GM18499 (cell line): ENCODE results near the gene ERH.
"Not testable (repeated sequence)": the region's sequence is repeated elsewhere in the genome, so short reads cannot be mapped to it uniquely, and the experiment has no call there.

ENCODE experiments used
- ATAC-seq: cut with Tn5 transposase; IDR thresholded peaks from one replicate; pipeline ENCODE4 v1.9.1; 2021; ENCODE audit warnings: moderate number of reproducible peaks; ENCODE audit not compliant: insufficient read depth, unreplicated experiment

ERH gene

GRCh38 chr14:69398053-69398817 is at the start of gene ERH, which contains the start of gene SLC39A9:
TSS of gene ERH (minus strand) at chr14:69398299. CDS start at chr14:69398233, 66 bp downstream.
TSS of gene SLC39A9 (plus strand) at chr14:69398692. CDS start at chr14:69399370, 678 bp downstream.
- peak; percentile 79 for ATAC-seq

DNA sequence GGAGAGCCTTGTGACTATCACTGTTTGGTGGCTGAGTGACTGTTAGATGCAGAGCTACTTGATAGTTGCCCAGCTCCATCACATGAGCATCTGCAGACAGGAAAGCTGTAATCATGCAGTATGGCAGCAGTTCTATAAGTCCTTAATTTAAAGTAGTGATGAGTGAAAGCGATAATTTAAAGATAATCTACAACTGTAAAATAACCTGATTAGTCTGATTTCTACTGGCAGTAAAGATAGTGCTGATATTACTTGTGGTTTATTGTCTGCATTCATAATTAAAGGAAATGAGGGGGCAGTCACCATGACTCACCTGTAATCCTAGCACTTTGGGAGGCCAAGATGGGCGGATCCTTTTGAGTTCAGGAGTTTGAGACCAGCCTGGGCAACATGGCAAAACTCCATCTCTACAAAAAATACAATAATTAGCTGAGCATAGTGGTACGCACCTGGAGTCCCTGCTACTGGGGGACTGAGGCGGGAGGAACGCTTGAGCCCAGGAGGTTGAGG is 45.3 kb upstream of the ERH start:
- no peak for ATAC-seq

- ATAC-seq = no peak
Observed at GRCh38 chr14:69441948-69442347, 43.8 kb upstream of the ERH start.

- no peak for ATAC-seq
Observed at GRCh38 chr14:69439521-69440270, 41.6 kb upstream of the ERH start.

- no peak for ATAC-seq
Observed at GRCh38 chr14:69432364-69432763, 34.3 kb upstream of the ERH start.

- ATAC-seq = no peak
Observed at GRCh38 chr14:69430306-69430939, 32.3 kb upstream of the ERH start.

DNA sequence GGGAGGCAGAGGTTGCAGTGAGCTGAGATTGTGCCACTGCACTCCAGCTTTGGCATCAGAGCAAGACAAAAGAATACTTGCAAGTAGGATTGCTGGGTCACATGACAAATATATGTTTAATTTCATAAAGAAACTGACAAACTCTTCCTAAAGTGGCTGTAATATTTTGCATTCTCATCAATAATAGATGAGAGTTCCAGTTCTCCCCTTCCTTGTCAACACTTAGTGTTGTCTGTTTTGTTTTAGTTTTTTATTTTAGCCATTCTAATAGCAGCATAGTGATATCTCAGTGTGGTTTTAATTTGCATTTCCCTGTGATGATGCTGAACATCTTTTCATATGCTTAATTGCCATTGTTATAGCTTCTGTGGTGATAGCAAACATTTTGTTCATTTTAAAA is 31.5 kb upstream of the ERH start:
- no peak for ATAC-seq

DNA sequence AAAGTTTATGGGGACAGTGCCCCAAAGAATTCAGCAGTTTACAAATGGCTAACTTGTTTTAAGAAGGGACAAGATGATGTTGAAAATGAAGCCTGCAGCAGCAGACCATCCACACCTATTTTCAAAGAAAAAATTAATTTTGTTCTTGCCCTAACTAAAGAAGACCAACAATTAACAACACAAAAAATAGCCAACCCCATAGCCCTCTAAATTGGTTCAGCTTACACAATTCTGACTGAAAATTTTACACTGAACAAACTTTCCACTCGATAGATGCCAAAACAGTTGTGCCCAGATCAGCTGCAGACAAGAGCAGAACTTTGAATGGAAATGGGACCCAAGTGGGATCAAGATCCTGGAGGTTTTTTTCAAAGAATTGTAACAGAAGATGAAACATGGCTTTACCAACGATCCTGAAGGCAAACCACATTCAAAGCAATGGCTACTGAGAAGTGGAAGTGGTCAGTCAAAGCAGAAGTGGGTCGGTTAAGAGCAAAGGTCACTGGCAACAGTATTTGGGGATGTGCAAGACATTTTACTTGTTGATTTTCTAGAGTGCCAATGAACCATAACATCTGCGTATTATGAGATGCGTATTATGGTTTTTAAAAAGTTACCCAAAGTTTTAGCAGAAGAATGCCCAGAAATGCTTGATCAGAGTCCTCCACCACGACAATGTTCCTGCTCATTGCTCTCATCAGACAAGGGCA is 30.3 kb upstream of the ERH start:
- no peak for ATAC-seq

- no peak for ATAC-seq
Observed at GRCh38 chr14:69427596-69427995, 29.5 kb upstream of the ERH start.

DNA sequence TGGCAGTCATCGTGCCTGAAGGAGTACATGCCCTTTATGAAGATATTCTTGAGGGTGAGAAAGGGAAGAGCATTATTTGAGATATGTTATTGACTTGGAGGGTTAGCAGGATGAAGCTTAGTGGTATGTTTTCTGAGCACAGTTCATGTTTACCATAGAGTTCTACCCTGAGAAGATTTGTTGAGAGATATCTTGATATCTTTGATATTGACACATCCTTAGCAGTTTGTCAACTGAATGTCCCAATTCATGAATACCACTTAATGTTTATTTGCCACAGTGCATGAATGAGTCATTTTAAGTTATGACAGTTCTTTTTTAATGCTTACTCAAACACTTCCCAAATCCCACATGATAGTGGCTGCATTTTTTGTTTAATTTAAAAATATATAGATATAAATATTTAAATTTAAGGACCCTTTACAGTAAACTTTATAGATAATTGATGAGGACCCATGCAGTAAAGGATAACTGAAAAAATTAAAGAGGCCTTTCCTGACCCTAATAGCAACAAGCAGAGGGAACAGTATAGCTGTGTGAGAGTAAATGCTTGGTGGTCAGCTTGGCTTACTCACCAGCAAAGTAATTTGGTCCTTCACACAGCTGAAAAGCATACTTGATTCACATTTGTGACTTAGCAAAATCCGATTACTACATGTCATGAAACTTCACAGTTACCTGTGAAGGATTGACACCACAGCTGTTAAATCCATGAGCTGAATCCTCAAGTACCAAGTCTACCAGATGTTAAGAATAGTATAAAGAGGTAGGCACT is 26.2 kb upstream of the ERH start:
- ATAC-seq = no peak

DNA sequence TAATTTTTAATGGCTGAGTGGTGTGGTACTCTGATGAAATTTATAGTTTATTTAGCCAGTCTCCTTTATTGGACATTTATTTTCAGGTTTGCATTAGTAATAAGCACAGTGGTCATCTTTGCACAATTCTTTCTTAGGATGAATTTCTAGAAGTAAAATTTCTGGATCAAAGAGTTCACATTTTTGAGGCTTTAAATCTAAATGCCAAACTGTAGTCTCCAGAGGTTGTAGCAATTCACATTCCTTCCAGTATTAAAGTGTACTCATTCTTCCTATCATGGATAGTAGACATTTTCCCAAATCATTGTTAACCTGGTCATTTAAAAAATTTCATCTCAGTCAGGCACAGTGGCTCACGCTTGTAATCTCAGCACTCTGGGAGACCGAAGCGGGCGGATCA is 25.2 kb upstream of the ERH start:
- no peak for ATAC-seq

DNA sequence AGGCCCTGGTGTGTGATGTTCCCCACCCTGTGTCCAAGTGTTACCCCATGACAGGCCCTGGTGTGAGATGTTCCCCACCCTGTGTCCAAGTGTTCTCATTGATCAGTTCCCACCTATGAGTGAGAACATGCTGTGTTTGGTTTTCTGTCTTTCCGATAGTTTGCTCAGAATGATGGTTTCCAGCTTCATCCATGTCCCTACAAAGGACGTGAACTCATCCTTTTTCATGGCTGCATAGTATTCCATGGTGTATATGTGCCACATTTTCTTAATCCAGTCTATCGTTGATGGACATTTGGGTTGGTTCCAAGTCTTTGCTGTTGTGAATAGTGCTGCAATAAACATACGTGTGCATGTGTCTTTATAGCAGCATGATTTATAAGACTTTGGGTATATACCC is 18.0 kb upstream of the ERH start:
- not testable (repeated sequence) for ATAC-seq

GRCh38 chr14:69413483-69413882 is 15.4 kb upstream of the ERH start:
- ATAC-seq = no peak

- ATAC-seq = no peak
Observed at GRCh38 chr14:69408331-69408960, 10.3 kb upstream of the ERH start.

DNA sequence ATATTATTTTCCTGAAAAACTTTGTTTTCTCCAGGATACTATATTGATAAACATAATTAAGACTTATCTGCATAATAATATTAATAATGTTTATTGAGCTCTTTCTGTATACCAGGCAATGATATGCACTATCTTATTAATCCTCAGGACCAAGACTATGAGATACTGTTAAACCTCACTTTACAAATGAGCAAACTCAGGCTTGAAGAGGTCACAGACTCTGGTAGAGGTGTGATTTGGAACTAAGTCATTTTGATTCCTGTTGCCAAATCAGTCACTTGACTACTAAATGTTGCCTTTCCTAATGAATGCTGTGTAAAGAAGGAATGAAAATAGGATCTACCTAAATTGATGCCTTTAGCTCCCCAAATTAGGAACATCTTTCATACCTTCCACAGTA is 7.7 kb upstream of the ERH start:
- ATAC-seq = no peak

DNA sequence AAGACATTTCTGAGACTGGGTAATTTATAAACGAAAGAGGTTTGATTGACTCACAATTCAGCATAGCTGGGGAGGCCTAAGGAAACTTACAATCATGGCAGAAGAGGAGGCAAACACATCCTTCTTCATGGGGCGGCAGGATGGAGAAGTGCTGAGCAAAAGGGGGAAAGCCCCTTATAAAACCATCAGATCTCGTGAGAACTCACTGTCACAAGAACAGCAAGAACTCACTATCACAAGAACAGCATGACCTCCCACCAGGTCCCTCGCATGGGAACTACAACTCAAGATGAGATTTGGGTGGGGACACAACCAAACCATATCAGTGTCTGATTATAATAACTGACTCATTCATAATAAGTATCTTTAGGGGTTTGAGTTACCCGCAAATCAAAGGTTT is 6.8 kb upstream of the ERH start:
- ATAC-seq = no peak

DNA sequence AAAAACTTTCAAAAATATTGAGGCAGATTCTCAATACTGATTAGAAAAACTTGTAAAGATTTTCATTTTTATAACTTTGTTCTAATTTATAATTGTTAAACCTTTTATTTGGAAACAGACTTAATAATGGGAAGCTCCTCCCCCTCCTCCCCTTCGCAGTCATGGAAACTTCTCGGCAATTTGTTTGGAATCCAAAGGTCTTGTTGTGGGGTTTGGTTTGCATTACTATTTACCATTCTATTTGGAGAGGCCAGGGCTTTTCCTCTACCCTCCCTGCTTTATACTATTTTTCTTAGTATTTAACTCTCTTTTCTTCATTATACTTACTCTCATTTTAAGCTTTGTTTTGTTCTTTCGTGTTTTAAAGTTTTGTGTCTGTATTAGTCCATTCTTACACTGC is 6.4 kb upstream of the ERH start:
- ATAC-seq = no peak

GRCh38 chr14:69401841-69402240 is 3.7 kb upstream of the ERH start:
- no peak for ATAC-seq

DNA sequence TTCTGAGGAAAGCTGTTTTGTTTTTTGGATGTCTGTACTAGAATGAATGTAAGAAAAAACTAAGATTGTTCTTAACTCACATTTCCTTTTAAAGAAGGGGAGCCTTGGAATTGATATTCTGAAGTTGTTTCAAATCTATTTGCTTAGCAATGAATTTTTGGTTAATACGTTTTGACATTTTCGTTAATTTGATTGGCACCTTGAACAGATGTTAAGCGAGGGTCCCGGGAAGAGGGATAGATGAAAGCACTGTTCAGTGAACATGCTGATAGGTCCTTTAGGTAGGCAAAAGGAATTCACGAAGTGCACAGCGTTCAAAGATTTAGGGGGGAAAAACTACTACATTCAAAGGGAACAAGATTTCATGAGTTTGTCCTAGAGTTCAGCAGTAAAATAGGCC is 2.1 kb upstream of the ERH start:
- no peak for ATAC-seq
